PFSK-1 (cell line): ENCODE measurements around the gene DIP2A.

Source experiments
- POLR2AphosphoS5 ChIP-seq: IDR thresholded peaks from 2 replicates; pipeline ENCODE4 v1.6.1; 2012; ENCODE audit warnings: low read depth, mild to moderate bottlenecking, control low read depth, low read length, moderate library complexity
- REST ChIP-seq, 2 experiments: IDR thresholded peaks; 2 replicates each; pipeline versions ENCODE4 v1.6.1 to v1.8.0; 2011 to 2012; ENCODE audit warnings: low read depth in 2 of 2, low read length in 2 of 2, control low read depth in 1 of 2, inconsistent platforms in 1 of 2, mild to moderate bottlenecking in 1 of 2, moderate library complexity in 1 of 2; ENCODE audit not compliant: insufficient read depth in 1 of 2

- no peak for TF ChIP-seq REST (IDR thresholded peaks at IDR 0.05; ENCODE audit: insufficient read depth in 1 of 2, low read depth in 2 of 2, low read length in 2 of 2)
- TF ChIP-seq POLR2AphosphoS5: no peak
These were observed 7.0 kb downstream of the DIP2A start for GRCh38 chr21:46465651-46466050.
